HG03135 (cell line): ENCODE measurements around the gene ELF1.

Source experiments
- ATAC-seq: cut with Tn5 transposase; IDR thresholded peaks from one replicate; pipeline ENCODE4 v1.9.1; 2021; ENCODE audit warnings: mild to moderate bottlenecking, moderate library complexity; ENCODE audit not compliant: unreplicated experiment

ELF1 gene

GRCh38 chr13:41019011-41019487 lies at the start of gene ELF1:
ELF1 (minus strand) TSS chr13:41019316; CDS start chr13:40982054, 37,262 bp downstream.
- peak; percentile 93 for ATAC-seq

GRCh38 chr13:41065078-41065477 lies 46.0 kb upstream of the ELF1 start:
- ATAC-seq: no peak

GRCh38 chr13:41064493-41064892 lies 45.4 kb upstream of the ELF1 start:
- ATAC-seq: no peak

- peak; percentile 33 for ATAC-seq
Measured at GRCh38 chr13:41061914-41062837, 43.1 kb upstream of the ELF1 start.

- peak; percentile 72 for ATAC-seq
Measured at GRCh38 chr13:41061075-41061913, 42.2 kb upstream of the ELF1 start, which contains the start of gene WBP4. WBP4 (plus strand) TSS chr13:41061509; CDS start chr13:41061674, 165 bp downstream.

- peak; percentile 34 for ATAC-seq
Measured at GRCh38 chr13:41060724-41061074, 41.6 kb upstream of the ELF1 start.

- ATAC-seq: peak; percentile 31
Measured at GRCh38 chr13:41060082-41060723, 41.1 kb upstream of the ELF1 start.

GRCh38 chr13:41059456-41060081 lies 40.5 kb upstream of the ELF1 start:
- no peak for ATAC-seq

GRCh38 chr13:41058295-41059070 lies 39.4 kb upstream of the ELF1 start:
- ATAC-seq: no peak

GRCh38 chr13:41056826-41057711 lies 38.0 kb upstream of the ELF1 start:
- ATAC-seq: no peak

- no peak for ATAC-seq
Measured at GRCh38 chr13:41056194-41056593, 37.1 kb upstream of the ELF1 start.

GRCh38 chr13:41054919-41055619 lies 36.0 kb upstream of the ELF1 start:
- no peak for ATAC-seq

GRCh38 chr13:41054212-41054877 lies 35.2 kb upstream of the ELF1 start:
- ATAC-seq: no peak

- ATAC-seq: peak; percentile 80
Measured at GRCh38 chr13:41053384-41053826, 34.3 kb upstream of the ELF1 start.

- ATAC-seq: no peak
Measured at GRCh38 chr13:41052441-41052840, 33.3 kb upstream of the ELF1 start.

- no peak for ATAC-seq
Measured at GRCh38 chr13:41049480-41050440, 30.6 kb upstream of the ELF1 start.
